Right kidney (tissue), 1 donor: ENCODE data around the gene ELFN2.

Experiments used
- DNase-seq: peaks from one replicate; pipeline ENCODE4 v3.0.0-alpha.2; 2016

The ELFN2 gene

GRCh38 chr22:37454857-37455686 is 27.8 kb upstream of the ELFN2 start:
- no peak for DNase-seq

- DNase-seq, result no peak
These were observed 26.4 kb upstream of the ELFN2 start for GRCh38 chr22:37453696-37454095.

- DNase-seq, result no peak
These were observed 23.9 kb upstream of the ELFN2 start for GRCh38 chr22:37451218-37451617.

GRCh38 chr22:37449331-37450001 is 22.2 kb upstream of the ELFN2 start:
- no peak for DNase-seq

GRCh38 chr22:37448516-37449127 is 21.3 kb upstream of the ELFN2 start:
- DNase-seq, result no peak

DNA sequence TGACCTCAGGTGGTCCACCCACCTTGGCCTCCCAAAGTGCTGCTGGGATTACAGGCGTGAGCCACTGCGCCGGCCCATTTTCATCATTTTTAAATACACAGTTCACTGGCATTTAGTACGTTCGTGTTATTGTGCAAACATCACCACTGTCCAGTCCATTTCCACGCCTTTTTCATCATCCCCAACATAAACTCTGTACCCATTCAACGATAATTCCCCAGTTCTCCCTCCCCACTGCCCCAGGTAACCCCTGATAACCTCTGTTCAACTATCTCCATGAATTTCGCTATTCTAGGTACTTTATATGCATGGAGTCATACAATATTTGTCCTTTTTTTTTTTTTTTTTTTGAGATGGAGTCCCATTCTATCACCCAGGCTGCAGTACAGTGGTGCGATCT is 18.2 kb upstream of the ELFN2 start:
- DNase-seq, result no peak

GRCh38 chr22:37443977-37444376 is 16.7 kb upstream of the ELFN2 start:
- no peak for DNase-seq

- no peak for DNase-seq
These were observed 15.8 kb upstream of the ELFN2 start for GRCh38 chr22:37443086-37443485.

DNA sequence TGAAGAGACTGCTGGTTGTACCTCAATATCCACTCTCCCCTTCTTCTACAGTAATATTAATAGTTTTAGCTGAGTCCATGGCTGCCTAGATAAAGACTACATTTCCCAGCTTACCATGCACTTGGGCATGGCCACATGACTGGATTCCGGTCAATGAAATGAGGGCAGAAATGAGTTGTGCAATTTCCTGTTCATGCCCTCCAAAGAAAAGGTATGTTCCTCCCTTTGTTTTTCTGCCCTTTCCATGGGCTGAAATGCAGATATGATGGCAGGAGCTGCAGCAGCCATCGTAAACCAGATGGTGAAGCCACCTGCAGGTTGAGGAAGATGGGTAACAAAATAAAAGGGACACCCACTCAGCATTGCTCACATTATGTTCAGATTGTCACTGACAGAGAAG is 15.3 kb upstream of the ELFN2 start:
- DNase-seq, result no peak

DNA sequence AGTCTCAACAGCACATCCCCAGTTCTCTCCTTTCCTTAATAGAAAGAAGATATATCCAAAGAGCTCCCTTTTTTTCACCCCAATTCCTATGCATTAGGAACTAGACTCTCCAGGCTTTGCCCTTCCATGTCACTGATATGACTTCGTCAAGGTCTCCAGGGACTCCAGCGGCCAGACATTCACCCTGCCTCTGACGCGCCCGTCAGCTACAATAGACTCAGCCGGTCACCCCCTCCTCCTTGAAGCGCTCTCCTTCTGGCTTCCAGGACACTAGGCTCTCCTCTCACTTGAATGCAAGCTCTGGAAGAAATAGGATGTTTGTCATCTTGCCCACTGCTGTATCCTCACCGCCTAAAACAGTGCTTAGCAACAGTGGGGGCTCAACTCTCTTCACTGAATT is 14.9 kb upstream of the ELFN2 start:
- DNase-seq, result no peak

DNA sequence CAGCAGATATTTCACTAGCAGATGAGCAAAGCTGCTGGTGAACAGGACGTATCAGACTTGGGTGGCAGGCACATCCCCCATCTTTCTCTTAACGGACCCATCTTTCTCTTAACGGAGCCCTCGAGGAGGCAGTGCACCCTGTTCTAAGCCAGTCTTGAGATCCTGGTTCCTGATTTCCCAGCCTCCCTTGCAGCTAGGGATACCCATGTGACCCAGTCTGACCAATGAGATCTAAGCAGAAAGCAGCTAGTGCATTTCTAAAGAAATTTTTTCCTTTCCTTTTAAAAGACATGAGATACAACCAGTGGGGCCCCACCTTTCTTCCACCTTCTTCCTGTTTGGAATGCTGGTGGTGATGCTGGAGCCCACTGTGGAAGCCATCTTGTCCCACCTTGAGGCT is 13.6 kb upstream of the ELFN2 start:
- no peak for DNase-seq

DNA sequence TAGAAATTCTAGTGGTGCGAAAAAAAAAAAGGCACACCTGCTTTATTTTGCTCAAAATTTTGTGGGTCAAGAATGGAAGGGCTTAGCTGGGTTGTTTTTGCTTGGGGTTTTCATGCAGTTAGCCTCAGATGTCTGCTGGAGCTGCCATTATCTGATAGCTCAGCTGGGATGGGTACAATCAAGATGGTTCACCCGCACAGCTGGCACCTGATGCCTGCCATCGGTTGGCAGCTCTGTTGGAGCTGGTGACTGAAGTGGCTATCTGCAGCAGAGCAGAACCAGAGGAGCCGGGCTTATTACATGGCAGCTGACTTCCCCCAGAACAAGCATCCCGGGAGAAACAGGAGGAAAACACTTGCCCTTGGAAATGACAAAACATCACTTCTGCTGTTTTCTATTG is 12.1 kb upstream of the ELFN2 start:
- DNase-seq, result no peak

- no peak for DNase-seq
These were observed 8.8 kb upstream of the ELFN2 start for GRCh38 chr22:37435970-37436603.

DNA sequence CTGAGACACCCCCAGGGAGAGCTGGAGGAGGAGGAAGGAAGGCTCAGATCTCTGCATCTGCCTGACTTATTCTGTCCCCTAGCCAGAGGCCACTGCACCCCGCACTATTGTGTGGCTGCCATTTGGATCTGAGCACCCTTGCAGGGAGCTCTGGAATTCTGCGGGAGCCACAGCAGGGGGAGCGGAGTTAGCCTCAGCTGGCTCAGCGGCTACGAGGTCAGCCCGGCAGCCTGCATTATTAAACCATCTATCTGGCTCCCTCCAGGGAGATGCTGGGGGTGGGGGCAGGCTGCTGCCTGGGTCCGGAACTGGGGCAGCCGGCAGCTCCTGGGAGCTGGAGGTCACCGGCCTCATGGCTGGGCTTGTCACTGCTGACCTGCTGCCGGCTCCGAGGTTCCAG is 6.5 kb upstream of the ELFN2 start:
- no peak for DNase-seq

GRCh38 chr22:37432708-37433054 is 5.4 kb upstream of the ELFN2 start:
- no peak for DNase-seq

- DNase-seq, result no peak
These were observed 4.8 kb upstream of the ELFN2 start for GRCh38 chr22:37431801-37432707.

GRCh38 chr22:37431366-37431765 is 4.1 kb upstream of the ELFN2 start:
- no peak for DNase-seq

GRCh38 chr22:37430941-37431340 is 3.7 kb upstream of the ELFN2 start:
- DNase-seq, result no peak

DNA sequence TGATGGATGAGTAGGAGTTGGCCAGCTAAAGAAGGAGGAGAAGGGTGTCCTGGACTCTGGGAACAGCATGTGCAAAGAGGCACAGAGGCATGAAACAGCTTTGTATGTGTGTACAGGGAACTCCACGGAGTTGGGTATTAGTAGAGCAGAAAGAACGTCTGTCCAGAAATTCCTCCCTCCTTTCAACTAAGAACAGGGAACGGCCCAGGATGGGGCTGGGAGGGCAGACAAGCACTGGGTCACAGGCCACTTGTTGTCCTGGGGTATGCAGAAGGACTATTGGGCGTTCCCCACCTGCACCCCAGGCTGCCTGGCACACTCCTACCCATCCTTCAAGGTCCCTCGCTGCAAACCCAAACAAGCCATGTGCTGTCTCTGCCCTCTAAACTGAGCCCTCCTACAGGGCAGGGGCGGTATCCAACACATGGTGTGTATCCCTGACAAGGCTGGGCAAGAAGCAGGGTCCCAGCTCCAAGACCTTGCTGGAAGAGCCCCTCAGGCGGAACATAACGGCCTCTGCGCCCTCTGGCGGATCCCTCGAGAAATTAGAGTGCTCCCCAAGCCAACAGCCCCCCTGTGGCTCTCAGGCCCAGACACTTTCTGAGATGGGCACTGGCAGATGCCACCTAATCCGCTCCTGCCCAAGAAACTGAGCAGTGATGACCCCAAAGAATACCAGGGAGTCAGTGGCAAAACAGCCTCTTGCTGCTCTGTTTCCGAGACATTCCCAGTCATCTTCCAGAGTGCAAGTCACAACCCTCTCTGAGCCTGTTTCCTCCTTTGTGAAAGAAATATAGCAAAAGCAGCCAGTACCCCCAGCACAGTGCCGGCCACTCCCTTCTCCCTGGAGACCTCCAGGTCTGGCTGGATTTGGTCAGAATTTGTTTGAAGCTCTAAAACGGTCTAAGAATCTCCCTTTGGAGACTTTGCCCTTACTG is 1.6 kb upstream of the ELFN2 start:
- DNase-seq, result peak; percentile 63

GRCh38 chr22:37427711-37428635 is 694 bp upstream of the ELFN2 start:
- DNase-seq, result no peak
